ENCODE data around the gene RTRAF.

RTRAF gene

GRCh38 chr14:51989293-51990234 is at the start of gene RTRAF:
TSS of gene RTRAF (plus strand) at chr14:51989546. CDS start at chr14:51989640, 94 bp downstream.
- peak; percentile 92 for DNase-seq

GRCh38 chr14:51939755-51940301 is 49.5 kb upstream of the RTRAF start:
- DNase-seq, result no peak

DNA sequence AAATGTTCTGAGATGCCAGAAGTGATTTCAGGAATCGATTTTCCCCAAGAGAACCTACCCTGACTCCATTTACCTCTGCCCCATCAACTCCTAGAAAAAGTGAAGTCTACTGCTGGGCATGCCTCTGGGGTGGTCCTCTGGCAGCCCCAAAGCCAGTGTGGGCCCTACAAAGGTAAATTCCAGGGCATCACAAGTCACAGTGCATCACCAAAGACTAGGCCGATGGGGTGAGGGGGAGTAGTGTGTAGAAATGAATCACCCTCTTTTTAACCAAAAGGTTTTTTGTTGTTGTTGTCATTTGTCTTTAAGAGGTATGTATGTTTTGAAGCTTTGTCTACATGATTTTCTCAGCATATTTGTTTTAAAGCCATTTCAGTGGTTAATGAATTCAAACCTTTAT is 46.4 kb upstream of the RTRAF start:
- DNase-seq, result no peak

- no peak for DNase-seq
Measured at GRCh38 chr14:51950007-51950406, 39.3 kb upstream of the RTRAF start.

GRCh38 chr14:51951656-51952055 is 37.7 kb upstream of the RTRAF start:
- no peak for DNase-seq

DNA sequence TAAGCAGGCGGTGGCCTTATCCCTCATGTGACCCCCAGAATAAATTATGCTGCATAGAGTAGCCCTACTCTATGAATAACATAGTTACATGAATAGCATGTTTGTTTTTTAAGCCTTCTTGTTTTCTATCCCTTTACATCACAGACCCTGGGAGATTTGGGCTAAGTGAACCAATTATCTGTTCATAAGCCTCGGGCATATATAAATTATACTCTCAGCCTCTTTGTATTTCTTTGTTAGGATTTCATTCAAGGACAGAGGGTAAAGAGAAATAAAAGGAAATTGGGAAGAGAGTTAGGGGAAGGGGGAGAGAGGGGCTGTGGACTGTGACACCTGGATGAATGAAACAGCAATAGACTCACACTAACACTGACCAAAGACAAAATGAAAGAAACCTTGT is 35.3 kb upstream of the RTRAF start:
- DNase-seq, result no peak

- no peak for DNase-seq
Measured at GRCh38 chr14:51954657-51955056, 34.7 kb upstream of the RTRAF start.

DNA sequence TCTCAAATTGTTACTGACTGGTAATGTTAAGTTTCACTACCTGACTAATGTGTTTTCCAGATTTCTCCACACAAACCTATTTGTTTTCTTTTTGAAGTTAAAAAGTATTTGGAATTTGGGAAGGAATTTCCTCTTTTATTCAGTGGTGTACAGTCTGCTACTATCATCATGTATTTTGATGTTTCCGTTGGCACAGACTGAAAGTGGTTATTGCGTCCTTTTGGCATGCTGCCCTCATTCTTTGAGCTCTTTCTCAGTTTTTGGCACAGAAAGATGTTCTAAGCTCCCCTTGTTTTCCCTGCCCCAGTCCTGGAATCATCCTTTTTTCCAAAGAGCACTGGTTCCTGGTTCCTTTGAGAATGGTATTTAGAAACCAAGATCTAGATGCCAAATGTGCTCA is 31.4 kb upstream of the RTRAF start:
- no peak for DNase-seq

- no peak for DNase-seq
Measured at GRCh38 chr14:51959928-51960327, 29.4 kb upstream of the RTRAF start.

GRCh38 chr14:51960866-51961265 is 28.5 kb upstream of the RTRAF start:
- no peak for DNase-seq

DNA sequence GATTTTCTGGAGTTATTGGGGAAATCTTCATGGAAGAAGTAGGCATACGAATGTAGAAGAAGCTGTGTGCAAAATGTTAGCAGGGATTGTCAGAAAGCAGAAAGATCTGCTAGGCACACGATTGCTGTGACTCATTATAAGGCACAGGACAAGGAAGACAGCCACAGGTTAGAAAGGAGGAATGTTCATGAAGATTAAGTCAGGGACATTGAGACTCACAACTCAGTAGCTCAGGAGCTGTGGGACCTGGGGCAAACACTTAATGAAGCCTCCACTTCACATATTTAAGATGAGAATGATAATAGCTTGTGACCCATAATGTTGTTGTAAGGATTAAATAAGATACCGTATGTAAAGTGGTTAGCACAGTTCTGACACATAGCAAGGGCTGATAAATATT is 26.6 kb upstream of the RTRAF start:
- DNase-seq, result no peak

DNA sequence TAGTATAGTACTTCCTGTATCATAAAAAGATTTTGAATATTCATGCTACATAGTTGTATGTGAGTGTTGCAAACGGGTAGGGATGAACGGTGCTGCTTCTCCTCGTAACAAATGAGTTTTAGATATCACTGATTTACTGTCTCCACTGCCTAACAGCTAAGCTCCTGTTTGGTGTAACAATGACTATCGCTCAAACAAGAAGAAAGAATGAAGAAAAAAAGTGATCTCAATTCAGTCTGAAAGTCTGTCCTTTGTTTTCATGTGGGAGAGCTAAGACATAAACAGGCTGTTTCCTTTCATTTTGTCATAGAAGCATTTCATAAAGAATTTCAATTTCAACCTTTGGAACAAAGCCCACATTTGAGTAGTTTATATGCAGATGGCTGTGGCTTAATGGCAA is 26.1 kb upstream of the RTRAF start:
- DNase-seq, result no peak

- DNase-seq, result no peak
Measured at GRCh38 chr14:51967521-51967920, 21.8 kb upstream of the RTRAF start.

DNA sequence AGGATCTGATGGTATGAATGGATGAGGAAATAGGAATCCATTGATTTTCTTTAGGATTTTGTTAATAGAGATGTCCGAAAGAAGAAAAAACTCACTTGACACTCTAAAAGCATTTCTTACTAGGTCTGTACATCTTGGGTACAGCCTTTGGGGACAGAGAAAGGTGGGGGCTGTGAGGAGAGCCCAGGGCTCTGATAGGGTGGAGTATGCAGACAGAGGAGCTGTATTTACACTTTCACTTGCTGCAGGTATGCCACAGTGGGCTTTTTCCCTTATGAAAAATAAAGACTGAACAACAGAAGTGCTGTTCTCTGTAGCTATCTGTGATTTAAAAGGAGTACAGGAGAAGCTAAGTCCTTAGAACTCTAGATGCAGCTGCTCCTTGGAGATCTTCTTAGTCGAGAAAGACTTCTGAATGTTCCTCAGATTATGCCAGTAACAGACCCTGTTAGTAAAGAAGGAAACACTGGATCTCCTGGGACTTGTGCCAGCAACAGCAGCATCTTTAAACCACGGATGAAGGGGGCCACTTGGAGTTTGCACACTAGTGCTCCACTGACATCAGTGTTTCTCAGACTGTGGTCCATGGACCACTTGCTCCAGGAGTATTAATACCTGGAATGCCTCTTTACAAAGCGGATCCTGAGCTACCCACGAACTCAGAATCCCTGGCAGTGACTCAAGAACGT is 19.4 kb upstream of the RTRAF start:
- DNase-seq, result no peak

- DNase-seq, result no peak
Measured at GRCh38 chr14:51972566-51972965, 16.8 kb upstream of the RTRAF start.

GRCh38 chr14:51977075-51977474 is 12.3 kb upstream of the RTRAF start:
- DNase-seq, result no peak

GRCh38 chr14:51978681-51979085 is 10.7 kb upstream of the RTRAF start:
- DNase-seq, result no peak

GRCh38 chr14:51979088-51979709 is 10.1 kb upstream of the RTRAF start:
- peak; percentile 87 for DNase-seq

- DNase-seq, result no peak
Measured at GRCh38 chr14:51981218-51981854, 8.0 kb upstream of the RTRAF start.

DNA sequence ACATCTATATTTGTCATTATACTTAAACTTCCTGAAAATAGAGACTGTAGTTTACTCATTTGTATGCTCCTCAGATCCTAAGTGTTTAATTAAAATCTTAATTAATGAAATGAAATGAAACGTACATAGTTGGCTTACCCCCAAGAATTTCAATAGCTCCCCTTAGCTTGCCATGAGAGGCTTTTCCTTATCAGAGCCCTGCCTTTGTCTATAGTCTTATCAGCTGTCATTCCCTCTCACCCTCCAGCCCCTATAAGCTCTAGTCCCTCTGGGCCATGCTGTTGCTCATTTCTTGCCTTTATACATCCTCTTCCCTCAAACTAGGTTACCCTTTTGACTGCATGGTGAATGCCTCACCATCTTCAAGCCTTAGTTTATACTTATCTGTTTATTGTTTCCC is 1.1 kb upstream of the RTRAF start:
- no peak for DNase-seq

DNA sequence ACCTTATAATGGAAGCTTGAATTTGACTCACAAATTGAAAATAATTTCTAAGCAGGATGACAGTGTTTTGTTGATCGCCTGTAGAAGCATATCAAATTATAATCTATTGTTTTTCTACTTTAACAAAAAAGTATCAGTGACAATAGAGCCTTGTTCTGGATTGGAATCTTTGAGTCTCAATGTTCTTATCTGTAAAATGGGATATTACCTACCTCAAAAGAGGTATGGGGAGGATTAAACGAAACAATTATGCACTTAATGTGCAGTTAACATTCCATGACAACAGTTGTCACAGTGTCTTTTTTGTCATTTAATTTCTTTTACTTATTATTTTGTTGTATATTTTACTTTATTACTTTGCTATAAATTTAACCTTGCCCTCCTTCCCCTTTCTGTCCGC is 1.1 kb downstream of the RTRAF start:
- DNase-seq, result no peak

GRCh38 chr14:51993285-51993920 is 4.1 kb downstream of the RTRAF start:
- no peak for DNase-seq

Measured in stimulated activated CD4-positive, alpha-beta T cell treated with anti-CD3 and anti-CD28 coated beads, Interleukin-4, amount 100 ng/mL, for 24 hours (primary cell).